ENCODE data around the gene FYB2. TPM values are rescaled to one million over a fixed set of nuclear protein-coding genes. Genes with fewer than 3 reads are reported as not detected.

FYB2 gene
- polyA plus RNA-seq, 1 donor from 2014 or later = 0.69 TPM

DNA sequence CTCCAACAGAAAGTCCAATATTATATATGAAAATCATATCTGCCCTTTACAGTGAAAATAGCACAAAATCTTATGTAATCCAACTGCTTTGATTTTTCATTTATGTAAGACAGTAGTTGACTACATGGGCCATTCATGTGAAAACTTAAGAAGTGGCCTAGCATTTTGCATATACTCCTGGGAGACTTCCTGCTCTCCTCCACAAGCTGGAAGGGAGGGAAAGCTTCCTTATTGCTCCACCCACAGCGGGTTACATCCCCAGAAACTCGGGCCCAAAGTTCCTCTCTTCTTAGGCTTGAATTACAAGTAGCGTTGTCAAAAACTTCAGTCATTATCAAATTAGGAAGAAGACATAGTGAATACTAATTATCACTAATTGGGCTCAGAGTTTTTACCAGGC is 29.2 kb downstream of the FYB2 start:
- no peak overlapping the region for H3K27ac ChIP-seq (ENCODE audit: low read length)
- H3K9me2 ChIP-seq (ENCODE audit: insufficient read depth, low read length) = no peaks in the 10 kb centered on the region
- no peak overlapping the region for H3K4me2 ChIP-seq (ENCODE audit: low read length)
- no peaks in the 10 kb centered on the region for H4K20me1 ChIP-seq (ENCODE audit: insufficient read depth)
- H3F3A ChIP-seq (ENCODE audit: insufficient read depth, low read length, poor library complexity, severe bottlenecking) = no peaks in the 10 kb centered on the region
- H3K27me3 ChIP-seq (ENCODE audit: insufficient read depth, low read depth, low read length) = no peaks in the 10 kb centered on the region
- no peak overlapping the region for H3K9ac ChIP-seq (ENCODE audit: low read length)
- H3K36me3 ChIP-seq (ENCODE audit: insufficient read depth, low read length) = no peaks in the 10 kb centered on the region
- no peak overlapping the region for H3K4me3 ChIP-seq (ENCODE audit: low read length)
- H3K79me2 ChIP-seq (replicated peaks; ENCODE audit: insufficient read depth, low read length) = no peaks in the 10 kb centered on the region
- H2AFZ ChIP-seq (ENCODE audit: low read depth, low read length) = no peak overlapping the region
- TF ChIP-seq EP300 (conservative IDR thresholded peaks at IDR 0.05; ENCODE audit: poor library complexity, severe bottlenecking) (no peak), MXI1 (conservative IDR thresholded peaks at IDR 0.05; ENCODE audit: poor library complexity, severe bottlenecking) (no peak), POLR2AphosphoS5 (IDR thresholded peaks at IDR 0.05) (no peak), RAD21 (conservative IDR thresholded peaks at IDR 0.05) (no peak)
- TF ChIP-seq, protein P1, sequence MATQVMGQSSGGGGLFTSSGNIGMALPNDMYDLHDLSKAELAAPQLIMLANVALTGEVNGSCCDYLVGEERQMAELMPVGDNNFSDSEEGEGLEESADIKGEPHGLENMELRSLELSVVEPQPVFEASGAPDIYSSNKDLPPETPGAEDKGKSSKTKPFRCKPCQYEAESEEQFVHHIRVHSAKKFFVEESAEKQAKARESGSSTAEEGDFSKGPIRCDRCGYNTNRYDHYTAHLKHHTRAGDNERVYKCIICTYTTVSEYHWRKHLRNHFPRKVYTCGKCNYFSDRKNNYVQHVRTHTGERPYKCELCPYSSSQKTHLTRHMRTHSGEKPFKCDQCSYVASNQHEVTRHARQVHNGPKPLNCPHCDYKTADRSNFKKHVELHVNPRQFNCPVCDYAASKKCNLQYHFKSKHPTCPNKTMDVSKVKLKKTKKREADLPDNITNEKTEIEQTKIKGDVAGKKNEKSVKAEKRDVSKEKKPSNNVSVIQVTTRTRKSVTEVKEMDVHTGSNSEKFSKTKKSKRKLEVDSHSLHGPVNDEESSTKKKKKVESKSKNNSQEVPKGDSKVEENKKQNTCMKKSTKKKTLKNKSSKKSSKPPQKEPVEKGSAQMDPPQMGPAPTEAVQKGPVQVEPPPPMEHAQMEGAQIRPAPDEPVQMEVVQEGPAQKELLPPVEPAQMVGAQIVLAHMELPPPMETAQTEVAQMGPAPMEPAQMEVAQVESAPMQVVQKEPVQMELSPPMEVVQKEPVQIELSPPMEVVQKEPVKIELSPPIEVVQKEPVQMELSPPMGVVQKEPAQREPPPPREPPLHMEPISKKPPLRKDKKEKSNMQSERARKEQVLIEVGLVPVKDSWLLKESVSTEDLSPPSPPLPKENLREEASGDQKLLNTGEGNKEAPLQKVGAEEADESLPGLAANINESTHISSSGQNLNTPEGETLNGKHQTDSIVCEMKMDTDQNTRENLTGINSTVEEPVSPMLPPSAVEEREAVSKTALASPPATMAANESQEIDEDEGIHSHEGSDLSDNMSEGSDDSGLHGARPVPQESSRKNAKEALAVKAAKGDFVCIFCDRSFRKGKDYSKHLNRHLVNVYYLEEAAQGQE (IDR thresholded peaks at IDR 0.05; ENCODE audit: borderline replicate concordance) = no peak
- H3K9me3 ChIP-seq (ENCODE audit: low read length) = no peaks in the 10 kb centered on the region

DNA sequence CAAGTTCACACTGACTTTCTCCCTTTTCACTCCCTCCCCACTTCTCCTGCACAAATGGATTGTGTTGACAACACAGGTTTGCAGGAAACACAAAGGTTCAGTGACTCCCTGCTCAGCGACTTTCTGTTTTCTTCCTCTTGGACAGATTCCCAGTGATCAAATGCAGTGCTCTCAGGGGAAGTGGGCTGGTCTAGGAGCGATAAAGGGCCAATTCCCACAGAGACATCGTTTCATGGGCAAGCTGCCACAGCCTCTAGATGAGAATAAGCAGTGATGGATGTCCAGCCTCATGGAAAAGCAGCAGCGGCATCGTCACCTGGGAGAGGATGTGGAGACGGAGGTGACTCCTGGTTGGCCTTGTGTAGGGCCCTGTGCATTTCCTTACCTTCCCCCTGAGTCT is 30.6 kb downstream of the FYB2 start:
- no peaks in the 10 kb centered on the region for H3K36me3 ChIP-seq (ENCODE audit: insufficient read depth, low read length)
- TF ChIP-seq POLR2AphosphoS5 (IDR thresholded peaks at IDR 0.05) (no peak), EP300 (conservative IDR thresholded peaks at IDR 0.05; ENCODE audit: poor library complexity, severe bottlenecking) (no peak), TAF1 (IDR thresholded peaks at IDR 0.05; ENCODE audit: low read depth) (no peak), RAD21 (conservative IDR thresholded peaks at IDR 0.05) (no peak), EZH2 (IDR thresholded peaks at IDR 0.05; ENCODE audit: borderline replicate concordance, insufficient read depth, low read length, poor library complexity, severe bottlenecking) (no peak)
- TF ChIP-seq, protein P1 (IDR thresholded peaks at IDR 0.05; ENCODE audit: borderline replicate concordance) = no peak
- TF ChIP-seq, protein P2, sequence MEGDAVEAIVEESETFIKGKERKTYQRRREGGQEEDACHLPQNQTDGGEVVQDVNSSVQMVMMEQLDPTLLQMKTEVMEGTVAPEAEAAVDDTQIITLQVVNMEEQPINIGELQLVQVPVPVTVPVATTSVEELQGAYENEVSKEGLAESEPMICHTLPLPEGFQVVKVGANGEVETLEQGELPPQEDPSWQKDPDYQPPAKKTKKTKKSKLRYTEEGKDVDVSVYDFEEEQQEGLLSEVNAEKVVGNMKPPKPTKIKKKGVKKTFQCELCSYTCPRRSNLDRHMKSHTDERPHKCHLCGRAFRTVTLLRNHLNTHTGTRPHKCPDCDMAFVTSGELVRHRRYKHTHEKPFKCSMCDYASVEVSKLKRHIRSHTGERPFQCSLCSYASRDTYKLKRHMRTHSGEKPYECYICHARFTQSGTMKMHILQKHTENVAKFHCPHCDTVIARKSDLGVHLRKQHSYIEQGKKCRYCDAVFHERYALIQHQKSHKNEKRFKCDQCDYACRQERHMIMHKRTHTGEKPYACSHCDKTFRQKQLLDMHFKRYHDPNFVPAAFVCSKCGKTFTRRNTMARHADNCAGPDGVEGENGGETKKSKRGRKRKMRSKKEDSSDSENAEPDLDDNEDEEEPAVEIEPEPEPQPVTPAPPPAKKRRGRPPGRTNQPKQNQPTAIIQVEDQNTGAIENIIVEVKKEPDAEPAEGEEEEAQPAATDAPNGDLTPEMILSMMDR (IDR thresholded peaks at IDR 0.05; ENCODE audit: poor library complexity, severe bottlenecking) = no peak
- no peak overlapping the region for H2AFZ ChIP-seq (ENCODE audit: low read depth, low read length)
- H3K9me3 ChIP-seq (ENCODE audit: low read length) = no peaks in the 10 kb centered on the region
- H3K9ac ChIP-seq (ENCODE audit: low read length) = no peak overlapping the region
- no peaks in the 10 kb centered on the region for H3K79me2 ChIP-seq (replicated peaks; ENCODE audit: insufficient read depth, low read length)
- H3K27me3 ChIP-seq (ENCODE audit: insufficient read depth, low read depth, low read length) = no peaks in the 10 kb centered on the region
- H3K4me2 ChIP-seq (ENCODE audit: low read length) = no peak overlapping the region
- no peak overlapping the region for H3K4me3 ChIP-seq (ENCODE audit: low read length)
- no peaks in the 10 kb centered on the region for H3K9me2 ChIP-seq (ENCODE audit: insufficient read depth, low read length)
- H4K20me1 ChIP-seq (ENCODE audit: insufficient read depth) = no peaks in the 10 kb centered on the region
- no peaks in the 10 kb centered on the region for H3F3A ChIP-seq (ENCODE audit: insufficient read depth, low read length, poor library complexity, severe bottlenecking)
- no peak overlapping the region for H3K27ac ChIP-seq (ENCODE audit: low read length)

Measured in neural cell (in vitro differentiated cells).